Erythroblast (primary cell): ENCODE results near the gene POC1B.

Experiments used
- DNase-seq, 2 experiments: peaks; one replicate each; lab custom pipeline; 2025; lab: John Stamatoyannopoulos, UW
- GATA1 ChIP-seq: IDR thresholded peaks from 2 replicates; pipeline ENCODE4 v1.6.1; 2011; ENCODE audit warnings: low read depth, mild to moderate bottlenecking, control low read depth, low read length, moderate library complexity
- POLR2A ChIP-seq: IDR thresholded peaks from 2 replicates; pipeline ENCODE4 v1.6.1; 2011; ENCODE audit warnings: mild to moderate bottlenecking, low read length

The POC1B gene

DNA sequence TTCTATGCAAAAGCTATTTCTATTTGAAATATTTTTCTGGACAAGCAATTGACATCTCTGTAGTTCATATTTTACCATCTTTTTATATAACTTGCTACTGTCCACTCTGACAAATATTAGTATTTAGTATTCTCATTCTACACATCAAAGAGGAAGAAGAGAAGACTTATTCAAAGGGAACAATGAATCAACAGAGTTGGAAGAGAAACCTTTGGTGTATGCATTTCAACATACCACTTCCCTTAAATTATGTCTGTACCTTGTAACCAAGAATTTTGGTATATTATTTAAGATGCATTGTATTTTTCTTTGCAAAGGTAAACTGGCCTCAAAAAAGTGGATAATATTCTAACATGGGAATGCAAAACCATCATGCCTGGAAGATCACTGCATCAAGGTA, 101.5 kb downstream of the POC1B start:
- no peak for DNase-seq
- no peak for TF ChIP-seq POLR2A
- TF ChIP-seq GATA1: no peak

DNA sequence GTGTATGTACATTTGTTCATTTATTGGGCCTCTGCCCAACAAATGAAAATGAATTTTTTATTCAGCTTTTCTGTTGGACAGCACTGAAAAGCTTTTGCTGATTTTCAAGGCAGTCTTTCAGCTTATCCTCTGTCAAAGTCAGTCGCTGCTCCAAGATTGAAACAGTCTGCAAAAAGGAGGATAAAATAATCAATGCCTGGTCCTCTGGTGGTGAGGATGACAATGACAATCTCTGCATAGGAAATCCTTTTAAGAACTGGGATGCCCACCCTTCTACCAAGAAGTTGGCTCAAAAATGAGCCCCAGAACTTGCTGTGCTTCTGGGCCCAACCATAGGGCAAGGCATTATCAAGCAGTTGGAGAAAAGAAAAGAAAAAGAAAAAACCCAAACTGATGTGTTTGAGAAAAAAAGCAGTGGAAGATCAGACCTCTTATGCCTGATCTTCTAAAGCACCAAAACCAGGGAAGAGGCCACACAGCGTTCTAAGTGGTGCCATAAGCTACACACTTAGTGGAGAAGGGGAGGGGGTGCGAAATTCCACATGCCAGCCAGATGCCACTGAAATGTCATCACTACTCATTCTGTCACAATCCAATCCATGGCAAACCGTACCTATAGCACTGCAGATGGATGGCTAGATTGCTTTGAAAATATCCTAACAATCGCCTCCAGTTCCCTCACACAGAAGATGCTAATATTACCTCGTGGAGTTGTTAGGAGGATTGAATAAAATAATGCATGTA, 104.6 kb downstream of the POC1B start:
- no peak for DNase-seq
- TF ChIP-seq GATA1 (no peak), POLR2A (no peak)

DNA sequence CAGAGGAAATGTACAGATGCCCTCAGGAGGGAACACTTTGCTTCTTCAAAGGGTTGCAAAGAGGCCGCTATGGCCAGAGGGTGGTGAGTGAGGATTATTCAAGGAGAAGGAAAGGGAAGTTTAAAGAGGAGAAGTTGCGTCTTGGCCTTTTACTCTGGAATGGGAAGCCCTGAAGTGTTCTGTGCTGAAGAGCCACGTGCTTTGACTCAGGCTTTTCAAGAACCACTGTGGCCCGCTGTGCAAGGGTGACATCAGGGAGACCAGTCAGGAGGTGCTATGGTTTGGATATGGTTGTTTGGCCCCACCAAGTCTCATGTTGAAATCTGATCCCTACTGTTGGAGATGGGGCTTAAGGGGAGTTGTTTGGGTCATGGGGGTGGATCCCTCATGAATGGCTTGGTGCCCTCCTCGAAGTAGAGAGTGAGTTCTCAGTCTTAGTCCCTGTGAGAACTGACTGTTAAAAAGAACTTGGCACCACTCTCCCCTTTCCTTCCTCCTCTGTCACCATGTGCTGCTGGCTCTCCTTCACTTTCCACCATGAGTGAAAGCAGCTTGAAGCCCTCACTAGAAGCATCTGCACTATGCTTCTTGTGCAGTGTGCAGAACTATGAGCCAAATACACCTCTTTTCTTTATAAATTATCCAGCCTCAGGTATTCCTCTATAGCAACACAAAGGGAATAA, 107.5 kb downstream of the POC1B start:
- no peak for TF ChIP-seq POLR2A
- TF ChIP-seq GATA1: no peak
- no peak for DNase-seq

DNA sequence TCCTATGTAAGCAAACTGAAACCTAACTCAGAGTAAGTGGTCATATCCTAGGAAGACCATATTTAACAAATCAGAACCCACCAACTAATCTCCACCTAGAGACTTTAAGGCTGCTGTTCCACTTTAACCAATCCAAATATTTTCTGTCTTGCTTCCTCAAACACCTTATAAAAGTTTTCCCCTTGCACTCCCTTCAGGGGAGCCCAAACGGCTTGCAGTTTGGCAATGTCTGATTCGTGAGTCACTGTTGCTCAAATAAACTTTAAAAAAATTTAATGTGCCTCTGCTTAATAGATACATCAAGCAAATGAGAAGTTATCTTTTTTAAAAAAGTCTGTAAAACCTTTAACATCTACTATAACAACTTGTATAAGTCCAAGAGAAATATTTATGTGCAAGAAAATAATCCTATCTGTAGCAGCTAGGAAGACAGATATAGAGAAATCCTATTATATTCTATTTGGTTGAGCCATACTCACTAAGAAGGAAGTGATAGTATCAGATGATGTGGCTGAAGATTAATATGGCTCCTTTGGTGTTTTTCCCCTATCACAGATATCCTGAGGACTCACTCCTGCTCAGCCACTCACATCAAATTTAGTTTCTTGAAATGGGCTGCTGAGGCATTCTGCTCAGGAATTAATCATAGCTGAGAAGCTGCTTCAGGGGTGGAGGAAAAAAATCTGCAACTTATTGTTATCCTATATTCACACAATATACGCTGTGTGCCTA, 108.4 kb downstream of the POC1B start:
- no peak for DNase-seq
- no peak for TF ChIP-seq GATA1
- TF ChIP-seq POLR2A: no peak

DNA sequence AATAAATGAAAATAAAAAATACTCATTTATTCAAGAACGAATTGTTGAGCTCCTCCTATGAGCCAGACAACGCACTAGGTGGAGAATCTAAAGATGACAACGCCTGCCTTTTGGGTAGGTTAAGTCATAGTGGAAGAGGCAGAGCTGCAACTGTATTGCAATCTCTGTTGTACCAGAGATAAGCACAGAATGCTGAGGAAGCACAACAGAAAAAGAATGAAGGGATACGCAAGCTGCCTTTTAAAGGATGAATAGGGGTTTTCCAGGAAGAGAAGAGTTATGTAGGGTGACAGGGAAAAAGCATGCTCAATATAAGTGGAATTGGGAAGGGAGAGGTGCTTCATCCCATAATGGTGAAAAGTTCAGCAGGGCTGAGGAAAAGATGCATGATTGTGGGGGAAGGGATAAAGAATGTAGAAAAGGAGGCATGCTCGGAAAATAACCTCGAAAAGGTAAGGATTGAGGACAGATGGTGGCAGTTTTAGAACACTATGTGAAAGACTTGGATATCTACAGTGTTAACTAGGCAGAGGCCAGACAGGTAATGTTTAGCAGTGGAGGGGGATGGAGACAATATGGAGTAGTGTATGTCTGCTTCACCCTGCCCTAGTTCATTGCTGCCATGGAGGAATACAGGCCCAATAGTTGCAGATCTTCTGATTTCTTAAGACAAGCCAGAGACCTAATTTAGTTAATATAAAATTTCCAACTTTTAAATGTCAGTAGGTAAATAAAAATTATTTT, 109.6 kb downstream of the POC1B start:
- no peak for TF ChIP-seq GATA1
- no peak for TF ChIP-seq POLR2A
- DNase-seq: no peak

DNA sequence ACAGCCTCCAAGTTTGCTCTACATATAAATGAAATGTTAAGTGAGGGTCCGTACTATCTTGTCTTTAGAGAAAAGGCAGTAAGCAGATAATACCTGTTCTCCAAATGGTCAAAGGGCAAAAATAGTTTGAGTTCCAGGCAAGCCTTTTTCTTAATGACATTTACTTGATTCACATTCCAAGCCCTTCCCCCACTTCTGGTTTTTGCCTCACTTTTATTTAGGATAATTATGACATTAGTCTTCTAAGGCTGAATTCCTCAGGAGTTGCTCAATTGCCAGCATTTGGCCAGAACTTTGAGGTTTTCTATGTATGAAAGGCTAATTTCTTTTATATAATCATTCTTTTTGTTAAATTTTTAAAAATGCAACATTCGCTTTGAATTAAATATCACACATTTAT, 111.0 kb downstream of the POC1B start:
- TF ChIP-seq GATA1 (no peak), POLR2A (no peak)
- no peak for DNase-seq

DNA sequence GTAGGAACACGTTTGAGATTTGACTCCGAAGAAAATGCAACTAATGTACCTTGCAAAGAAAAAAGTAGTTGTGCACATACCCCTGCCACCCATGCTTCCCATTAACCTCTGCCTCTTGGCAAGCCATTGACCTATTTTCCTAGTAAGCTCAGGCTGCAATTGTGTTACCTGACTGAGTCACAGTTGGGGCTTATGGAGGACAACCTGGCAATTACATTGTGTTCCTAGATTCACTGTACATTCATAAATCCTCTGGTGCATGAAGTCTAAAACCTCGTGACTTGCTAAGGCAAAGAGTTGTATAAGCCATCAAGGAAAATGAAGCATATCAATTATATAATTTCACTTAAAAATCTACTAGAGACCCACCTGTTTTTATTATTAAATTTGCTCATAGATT, 111.5 kb downstream of the POC1B start:
- no peak for TF ChIP-seq GATA1
- no peak for TF ChIP-seq POLR2A
- no peak for DNase-seq

DNA sequence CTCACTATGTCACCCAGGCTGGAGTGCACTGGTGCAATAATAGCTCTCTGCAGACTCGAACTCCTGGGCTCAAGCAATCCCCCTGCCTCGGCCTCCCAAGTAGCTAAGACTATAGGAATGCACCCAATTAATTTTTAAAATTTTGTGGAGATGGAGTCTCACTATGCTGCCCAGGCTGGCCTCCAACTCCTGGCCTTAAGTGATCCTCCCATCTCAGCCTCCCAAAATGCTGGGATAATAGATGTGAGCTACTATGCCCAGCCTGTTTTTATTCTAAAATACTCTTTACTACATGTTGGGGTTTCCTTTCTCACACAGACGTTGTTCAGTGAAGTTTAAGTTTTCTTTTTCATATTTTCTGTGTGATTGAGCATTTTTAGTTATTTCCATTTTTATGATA, 112.6 kb downstream of the POC1B start:
- no peak for DNase-seq
- TF ChIP-seq POLR2A (no peak), GATA1 (no peak)

DNA sequence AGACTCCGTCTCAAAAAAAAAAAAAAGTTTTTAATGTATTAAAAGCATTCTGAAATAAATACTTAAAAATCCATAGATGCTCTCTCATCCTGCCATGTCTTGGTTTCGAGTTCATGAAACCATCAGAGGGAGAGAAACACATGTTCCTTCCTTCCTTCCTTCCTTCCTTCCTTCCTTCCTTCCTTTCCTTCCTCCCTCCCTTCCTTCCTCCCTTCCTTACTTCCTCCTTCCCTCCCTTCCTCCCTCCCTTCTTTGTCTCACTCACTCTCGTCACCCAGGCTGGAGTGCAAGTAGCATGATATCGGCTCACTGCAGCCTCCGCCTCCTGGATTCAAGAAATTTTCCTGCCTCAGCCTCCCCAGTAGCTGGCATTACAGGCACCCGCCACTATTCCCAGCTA, 113.2 kb downstream of the POC1B start:
- DNase-seq: no peak
- no peak for TF ChIP-seq GATA1
- no peak for TF ChIP-seq POLR2A

DNA sequence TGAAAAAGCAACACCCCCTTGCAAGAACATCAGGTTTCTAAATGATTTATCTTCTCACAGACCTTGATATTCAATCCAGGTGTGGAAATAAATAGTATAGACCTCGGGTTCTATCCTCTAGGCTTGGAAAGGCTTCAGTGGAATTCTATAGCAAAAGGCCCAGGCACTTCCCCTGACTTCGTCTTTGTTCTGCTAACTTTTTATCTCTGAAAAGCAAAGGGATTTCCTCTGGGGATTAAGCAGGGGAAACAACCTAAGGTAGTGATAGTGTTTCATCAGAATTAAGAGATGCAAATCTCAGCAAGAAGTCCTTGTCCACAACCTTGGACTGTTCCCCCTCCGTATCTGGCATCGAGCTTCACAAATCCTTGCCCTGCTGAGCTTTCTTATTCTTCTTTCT, 114.0 kb downstream of the POC1B start:
- DNase-seq: no peak
- TF ChIP-seq POLR2A (no peak), GATA1 (no peak)

DNA sequence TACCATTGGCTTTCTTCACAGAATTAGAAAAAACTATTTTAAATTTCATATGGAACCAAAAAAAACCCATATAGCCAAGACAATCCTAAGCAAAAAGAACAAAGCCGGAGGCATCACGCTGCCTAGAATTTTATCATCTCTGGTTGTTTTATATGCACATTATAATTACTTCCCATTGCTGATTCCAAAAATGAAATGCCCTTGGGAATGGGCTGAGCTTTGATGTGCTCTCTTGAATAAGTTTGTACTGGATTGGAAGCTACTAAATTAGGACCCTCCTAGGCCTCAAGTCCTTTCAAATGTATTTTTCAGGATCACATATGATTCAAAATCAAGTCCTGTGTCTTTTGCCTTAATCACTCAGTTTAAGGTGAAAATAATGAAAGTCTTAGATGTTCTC, 114.6 kb downstream of the POC1B start:
- TF ChIP-seq POLR2A (no peak), GATA1 (no peak)
- DNase-seq: no peak

DNA sequence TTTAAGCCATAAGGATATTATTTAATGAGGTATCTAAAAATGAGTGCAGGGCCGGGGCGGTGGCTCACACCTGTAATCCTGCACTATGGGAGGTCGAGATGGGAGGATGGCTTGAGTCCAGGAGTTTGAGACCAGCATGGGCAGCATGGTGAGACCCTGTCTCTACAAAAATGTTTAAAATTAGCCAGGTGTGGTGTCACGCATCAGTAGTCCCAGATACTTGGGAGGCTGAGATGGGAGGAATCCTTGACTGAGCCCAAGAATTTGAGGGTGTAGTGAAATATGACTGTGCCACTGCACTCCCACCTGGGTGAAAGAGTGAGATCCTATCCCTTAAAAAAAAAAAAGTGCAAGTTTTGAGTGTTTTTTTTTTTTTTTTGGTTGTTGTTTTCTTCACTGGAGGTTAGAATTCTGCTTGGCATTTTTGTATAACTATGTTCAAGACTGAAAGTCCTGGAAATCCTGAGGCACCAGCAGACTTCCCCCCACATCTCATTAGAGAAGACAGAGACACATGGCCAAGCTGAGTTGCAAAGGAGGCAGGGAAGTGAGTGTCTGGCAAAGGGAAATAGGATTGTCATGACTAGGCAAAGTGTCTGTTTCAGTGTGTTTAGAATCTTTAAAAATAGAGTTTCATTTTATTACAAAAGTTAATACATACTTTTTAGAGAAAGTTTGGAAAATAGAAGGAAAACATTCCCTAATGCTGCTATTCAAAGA, 120.1 kb downstream of the POC1B start:
- TF ChIP-seq POLR2A: no peak
- TF ChIP-seq GATA1: no peak
- DNase-seq: no peak
